Effector CD4-positive, alpha-beta T cell (primary cell): ENCODE measurements around the gene ZSWIM3.
A peak's percentile ranks its signal among the peaks of the same experiment; 100 is the strongest.
"Not testable (repeated sequence)": the region's sequence is repeated elsewhere in the genome, so short reads cannot be mapped to it uniquely, and the experiment has no call there.

Source experiments
- DNase-seq: peaks from one replicate; pipeline ENCODE4 v3.0.0-alpha.2; 2020

ZSWIM3 gene

DNA sequence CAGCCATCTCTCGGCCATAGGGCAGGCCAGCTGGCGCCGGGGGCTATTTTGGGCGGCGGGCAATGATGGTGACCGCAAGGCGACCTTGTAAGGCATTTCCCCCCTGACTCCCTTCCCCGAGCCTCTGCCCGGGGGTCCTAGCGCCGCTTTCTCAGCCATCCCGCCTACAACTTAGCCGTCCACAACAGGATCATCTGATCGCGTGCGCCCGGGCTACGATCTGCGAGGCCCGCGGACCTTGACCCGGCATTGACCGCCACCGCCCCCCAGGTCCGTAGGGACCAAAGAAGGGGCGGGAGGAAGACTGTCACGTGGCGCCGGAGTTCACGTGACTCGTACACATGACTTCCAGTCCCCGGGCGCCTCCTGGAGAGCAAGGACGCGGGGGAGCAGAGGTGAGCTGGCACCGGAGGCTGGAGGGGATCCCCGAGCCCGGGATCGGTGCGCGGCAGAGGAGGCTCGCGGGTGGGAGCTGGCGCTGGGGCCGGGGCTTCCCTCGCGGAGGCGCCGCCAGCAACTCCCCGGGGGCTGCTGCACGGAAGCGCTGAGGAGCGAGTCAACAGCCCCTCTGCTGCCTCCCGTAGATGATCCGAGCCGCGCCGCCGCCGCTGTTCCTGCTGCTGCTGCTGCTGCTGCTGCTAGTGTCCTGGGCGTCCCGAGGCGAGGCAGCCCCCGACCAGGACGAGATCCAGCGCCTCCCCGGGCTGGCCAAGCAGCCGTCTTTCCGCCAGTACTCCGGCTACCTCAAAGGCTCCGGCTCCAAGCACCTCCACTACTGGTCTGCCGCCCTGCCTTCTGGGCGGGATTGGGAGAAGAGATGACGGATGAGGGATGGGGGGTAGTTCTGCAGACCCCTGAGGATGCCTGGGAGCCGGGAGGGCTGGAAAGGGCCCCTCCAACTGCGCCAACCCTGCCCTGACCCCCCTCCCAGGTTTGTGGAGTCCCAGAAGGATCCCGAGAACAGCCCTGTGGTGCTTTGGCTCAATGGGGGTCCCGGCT, 33.9 kb downstream of the ZSWIM3 start, which contains the start of the genes CTSA and NEURL2:
TSS of gene CTSA (plus strand) at position 351 of the 999 bp plus-strand sequence. CDS start at position 585, 234 bp downstream.
TSS of gene NEURL2 (minus strand) at position 224 of the 999 bp plus-strand sequence. CDS start at position 7, 217 bp downstream.
- DNase-seq: peak; percentile 81

DNA sequence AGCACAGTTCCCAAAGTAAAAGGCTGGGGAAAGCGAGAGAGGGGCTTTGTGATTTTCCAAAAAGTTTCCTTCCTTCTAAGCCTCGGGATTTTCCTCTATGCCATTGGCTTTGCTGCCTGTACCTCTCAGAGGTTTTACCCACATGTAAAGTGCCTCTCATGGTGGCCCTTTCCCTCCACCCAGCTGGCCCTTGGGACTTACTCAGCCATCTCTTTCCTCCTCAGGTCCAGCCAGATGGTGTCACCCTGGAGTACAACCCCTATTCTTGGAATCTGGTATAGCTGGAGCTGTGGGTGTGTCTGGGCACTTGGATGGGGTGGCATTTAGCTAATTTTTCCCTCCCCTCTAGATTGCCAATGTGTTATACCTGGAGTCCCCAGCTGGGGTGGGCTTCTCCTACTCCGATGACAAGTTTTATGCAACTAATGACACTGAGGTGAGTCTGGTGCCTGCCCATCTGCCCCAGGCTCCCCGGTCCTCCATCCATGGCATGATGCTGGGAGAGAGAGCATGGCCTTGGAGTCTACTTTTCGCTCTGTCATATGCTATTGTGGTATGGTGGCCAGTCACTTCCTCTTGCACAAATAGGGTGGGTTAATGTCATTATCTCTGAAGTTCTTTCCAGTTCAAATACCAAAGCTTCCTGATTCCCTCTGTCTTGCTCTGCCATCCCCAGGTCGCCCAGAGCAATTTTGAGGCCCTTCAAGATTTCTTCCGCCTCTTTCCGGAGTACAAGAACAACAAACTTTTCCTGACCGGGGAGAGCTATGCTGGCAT, 34.8 kb downstream of the ZSWIM3 start:
- no peak for DNase-seq

DNA sequence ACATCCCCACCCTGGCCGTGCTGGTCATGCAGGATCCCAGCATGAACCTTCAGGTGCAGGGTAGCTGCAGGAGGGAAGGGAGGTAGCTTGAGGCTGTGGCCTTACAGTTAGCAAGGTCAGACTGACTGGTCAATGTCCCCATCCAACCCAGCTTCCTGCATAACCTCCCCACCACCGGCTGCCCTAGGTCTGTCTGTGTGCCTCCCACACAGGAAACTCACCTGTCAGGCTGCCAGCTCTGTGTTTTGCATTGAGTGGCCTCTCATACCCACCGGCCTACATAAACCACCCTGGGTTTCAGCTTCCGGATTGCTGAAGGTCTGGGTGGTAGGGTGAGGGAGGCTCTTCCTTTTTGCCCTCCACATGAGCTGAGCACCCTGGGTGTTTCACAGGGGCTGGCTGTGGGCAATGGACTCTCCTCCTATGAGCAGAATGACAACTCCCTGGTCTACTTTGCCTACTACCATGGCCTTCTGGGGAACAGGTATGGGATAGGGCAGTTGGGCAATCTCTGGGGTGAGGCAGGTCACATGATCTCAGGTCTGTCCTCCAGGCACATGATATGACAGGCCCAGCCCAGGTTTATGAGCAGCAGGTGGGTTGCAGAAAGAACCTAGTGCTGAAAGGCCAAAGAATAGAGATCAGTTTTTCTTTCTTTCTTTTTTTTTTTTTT, 35.5 kb downstream of the ZSWIM3 start:
- DNase-seq: no peak

DNA sequence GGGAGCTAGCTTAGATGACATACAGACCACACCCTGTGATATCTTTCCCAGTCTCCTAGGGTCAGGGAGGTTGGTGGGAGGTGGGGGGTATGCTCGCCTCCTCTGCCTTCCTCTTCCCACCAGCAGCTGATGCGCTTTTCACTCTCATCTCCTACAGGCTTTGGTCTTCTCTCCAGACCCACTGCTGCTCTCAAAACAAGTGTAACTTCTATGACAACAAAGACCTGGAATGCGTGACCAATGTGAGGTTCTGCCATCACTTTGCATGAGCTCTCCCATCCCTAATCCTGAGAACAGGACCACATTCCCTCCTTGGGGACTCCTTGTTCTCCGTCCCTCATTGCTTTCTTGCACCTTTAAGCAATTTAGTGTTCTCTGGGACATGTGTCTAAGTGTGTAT, 36.4 kb downstream of the ZSWIM3 start:
- no peak for DNase-seq

DNA sequence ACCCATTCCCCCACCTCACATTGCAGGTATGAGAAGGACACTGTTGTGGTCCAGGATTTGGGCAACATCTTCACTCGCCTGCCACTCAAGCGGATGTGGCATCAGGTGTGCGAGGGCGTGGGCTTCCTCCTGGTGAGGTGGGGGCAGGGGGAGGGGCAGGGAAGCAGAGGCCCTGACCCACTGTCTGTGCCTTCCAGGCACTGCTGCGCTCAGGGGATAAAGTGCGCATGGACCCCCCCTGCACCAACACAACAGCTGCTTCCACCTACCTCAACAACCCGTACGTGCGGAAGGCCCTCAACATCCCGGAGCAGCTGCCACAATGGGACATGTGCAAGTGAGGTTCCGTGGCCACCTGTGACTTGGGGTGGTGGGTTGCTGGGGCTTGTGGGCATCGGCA, 37.4 kb downstream of the ZSWIM3 start:
- no peak for DNase-seq

DNA sequence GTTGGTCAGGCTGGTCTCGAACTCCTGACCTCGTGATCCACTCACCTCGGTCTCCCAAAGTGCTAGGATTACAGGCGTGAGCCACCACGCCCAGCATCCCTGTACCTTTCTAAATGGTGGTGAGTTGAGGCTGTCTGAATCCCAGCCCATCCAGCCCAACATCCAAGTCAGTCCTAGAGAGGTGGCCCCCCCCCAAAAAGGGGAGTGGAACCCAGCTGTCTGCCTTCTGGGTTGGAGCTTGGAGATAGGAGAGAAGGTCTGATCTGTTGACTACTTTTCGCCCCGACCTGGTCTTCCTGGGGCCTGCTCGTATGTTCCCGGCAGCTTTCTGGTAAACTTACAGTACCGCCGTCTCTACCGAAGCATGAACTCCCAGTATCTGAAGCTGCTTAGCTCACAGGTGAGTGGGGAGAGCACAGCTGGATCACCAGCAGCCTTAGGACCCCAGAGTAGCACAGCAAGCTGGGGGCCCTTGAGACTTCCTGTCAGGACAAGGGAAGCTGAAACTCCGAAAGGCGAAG, 39.3 kb downstream of the ZSWIM3 start:
- no peak for DNase-seq

DNA sequence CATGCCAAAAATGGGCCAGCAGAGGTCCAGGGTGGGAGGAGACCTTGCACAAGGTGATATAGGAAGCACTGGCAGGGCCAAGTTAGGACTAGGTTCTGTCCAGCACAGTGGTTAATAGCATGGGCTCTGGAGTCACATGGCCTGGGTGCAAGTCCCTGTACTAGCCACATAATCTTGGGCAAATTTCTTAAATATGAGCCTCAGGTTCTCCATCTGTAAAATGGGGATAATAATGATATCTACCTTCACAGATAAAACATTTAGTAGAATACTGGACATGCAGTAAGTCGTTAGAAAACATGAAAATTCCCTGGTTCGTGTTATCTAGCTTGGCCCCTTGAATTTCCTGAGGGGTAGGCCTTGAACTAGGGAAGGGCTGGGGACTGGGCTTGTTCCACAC, 39.9 kb downstream of the ZSWIM3 start:
- no peak for DNase-seq

DNA sequence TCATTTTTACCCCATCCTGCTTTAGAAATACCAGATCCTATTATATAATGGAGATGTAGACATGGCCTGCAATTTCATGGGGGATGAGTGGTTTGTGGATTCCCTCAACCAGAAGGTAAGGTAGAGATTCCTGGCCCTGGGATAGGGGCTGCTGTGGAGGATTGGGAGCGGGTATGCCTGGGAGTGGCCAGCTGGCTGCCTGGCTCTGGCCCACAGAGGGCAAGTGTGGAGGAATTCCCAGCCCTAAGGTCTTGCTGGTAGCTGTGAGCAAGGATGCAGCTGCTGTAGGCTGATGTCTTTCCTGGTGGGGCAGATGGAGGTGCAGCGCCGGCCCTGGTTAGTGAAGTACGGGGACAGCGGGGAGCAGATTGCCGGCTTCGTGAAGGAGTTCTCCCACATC, 40.3 kb downstream of the ZSWIM3 start:
- DNase-seq: no peak

DNA sequence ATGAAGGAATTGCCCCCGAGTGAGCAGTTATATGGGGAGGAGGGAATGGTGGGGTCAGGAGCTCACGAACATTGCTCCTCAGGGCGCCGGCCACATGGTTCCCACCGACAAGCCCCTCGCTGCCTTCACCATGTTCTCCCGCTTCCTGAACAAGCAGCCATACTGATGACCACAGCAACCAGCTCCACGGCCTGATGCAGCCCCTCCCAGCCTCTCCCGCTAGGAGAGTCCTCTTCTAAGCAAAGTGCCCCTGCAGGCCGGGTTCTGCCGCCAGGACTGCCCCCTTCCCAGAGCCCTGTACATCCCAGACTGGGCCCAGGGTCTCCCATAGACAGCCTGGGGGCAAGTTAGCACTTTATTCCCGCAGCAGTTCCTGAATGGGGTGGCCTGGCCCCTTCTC, 40.9 kb downstream of the ZSWIM3 start:
- no peak for DNase-seq

DNA sequence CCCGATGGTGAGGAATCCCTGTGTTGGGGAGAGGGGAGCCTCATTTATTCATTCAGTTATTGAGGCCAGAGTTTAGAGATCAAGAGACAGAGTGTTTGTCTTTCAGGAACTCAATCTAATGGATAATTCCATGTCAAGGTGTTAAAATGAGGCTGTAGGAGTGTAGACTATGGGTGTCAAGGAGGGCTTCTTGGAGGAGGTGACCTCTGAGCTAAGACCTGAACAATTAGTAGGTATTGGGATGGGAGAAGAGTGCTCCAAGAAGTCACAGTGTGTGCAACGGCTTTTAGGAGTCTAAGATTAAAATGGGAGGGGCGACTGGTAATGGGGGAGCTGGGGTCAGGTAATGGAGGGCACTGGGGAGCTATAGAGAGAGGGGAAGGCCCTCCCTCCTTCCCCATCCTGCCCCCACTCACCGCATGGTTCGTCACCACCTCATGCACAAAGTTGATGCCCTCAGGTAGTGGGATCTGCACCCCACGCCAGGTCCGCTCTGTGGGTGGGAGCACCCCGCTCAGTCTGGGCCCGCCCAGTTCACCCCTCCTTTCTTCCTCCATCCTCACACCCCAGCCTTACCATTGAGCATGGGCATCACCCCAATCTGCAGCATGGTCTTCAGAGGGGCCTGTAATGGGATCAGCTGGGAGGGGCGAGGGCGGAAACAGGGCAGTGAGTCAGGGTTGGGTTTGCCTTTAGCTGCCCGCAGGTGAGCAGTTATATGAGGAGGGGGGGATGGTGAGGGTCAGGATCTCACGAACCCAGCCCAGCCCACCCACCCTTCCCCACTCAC, 41.8 kb downstream of the ZSWIM3 start:
- DNase-seq: no peak

DNA sequence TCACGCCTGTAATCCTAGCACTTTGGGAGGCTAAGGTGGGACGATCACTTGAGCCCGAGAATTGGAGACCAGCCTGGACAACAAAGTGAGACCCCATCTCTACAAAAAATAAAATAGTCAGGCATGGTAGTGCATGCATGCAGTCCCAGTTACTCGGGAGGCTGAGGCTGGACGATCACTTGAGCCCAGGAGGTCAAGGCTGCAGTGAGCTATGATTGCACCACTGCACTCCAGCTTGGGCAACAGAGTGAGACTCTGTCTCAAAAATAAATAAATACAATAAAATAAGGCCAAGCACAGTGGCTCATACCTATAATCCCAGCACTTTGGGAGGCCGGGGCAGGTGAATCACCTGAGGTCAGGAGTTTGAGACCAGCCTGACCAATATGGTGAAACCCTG, 43.9 kb downstream of the ZSWIM3 start:
- DNase-seq: not testable (repeated sequence)

DNA sequence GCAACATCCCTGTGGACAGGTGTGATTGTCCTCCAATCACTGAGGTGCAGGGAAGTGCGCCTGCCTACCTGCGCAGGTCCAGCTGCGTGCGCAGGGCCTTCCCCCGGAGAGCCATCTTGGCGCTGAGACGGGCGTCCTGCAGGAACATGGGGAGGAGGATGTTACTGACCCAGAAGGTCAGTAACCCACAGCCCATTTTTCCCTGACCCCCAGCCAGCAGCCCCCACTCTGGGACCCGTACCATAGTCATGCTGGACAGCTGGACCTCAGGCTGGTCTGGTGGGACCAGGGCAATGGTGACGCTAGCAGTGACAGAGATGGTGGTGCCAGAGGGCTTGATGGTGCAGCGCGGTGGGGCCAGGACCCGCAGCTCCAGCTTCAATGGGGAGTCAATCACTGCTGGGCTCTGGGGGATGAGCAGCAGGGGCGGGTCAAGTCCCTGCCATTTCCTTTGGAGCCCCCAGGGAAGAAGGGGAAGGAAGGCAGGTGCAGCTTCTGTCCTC, 44.8 kb downstream of the ZSWIM3 start:
- no peak for DNase-seq

DNA sequence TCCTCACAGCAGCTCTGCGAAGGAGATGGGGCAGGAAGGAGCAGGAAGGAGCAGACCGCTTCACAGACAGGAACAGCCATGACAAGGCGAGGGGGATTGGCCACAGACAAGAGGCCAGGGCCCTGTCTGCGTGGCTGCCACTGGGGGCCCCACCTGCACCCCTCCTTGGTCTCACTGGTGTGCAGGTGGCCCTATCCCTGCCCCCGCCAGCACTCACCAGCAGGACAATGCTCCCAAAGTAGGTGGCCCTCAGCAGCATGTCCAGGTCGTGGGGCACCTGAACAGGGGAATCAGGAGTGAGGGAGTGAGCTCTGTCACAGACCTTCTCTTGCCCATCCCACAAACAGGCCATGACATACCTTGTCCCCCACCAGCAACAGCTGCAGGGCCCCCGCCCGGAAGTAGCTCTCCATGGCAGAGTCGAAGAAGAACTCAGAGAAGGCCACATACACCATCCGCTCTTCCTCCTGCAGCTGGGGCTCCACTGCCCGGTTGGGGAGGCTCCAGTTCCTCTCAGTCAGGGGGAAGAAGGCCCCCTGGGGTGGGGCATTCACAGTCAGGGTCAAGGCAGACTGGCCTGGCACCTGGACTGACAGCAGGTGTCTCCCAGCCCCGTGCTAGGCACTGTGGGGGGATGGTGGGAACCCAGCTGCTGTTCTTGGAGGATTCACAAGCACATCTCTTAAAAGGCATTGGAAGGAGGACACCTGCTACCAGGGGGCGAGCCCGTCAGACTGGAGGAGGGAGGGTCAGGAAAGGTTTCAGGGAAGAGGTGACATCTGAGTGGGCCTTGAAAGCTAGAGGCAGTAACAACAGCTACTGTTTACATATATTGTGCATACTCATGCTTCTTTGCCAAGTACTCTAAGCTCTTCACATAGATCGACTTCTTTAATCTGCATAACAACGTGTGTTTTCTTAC, 47.4 kb downstream of the ZSWIM3 start:
- DNase-seq: no peak

DNA sequence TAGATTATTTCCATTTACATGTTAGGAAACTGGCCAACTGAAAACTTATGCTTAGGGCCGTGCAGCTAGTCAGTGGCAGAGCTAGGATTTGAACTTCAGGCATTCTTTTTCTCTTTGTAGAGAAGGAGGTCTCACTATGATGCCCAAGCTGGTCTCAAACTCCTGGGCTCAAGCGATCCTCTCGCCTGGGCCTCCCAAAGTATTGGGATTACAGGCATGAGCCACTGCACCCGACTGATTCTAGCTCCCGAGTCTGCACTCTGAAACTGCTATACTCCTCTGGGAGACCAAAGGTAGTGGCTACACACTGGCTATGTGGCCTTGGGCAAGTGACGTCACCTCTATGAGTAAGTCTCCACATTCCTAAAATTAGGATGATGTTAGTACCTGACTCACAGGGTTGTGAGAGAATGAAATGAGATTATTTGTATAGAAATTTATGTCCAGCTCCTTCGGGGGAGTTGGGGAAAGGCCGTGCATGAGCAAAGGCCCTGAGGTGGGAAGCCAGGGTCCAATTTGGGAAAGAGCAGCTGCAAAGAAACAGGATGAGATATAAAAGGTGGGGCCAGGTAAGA, 48.2 kb downstream of the ZSWIM3 start:
- no peak for DNase-seq

DNA sequence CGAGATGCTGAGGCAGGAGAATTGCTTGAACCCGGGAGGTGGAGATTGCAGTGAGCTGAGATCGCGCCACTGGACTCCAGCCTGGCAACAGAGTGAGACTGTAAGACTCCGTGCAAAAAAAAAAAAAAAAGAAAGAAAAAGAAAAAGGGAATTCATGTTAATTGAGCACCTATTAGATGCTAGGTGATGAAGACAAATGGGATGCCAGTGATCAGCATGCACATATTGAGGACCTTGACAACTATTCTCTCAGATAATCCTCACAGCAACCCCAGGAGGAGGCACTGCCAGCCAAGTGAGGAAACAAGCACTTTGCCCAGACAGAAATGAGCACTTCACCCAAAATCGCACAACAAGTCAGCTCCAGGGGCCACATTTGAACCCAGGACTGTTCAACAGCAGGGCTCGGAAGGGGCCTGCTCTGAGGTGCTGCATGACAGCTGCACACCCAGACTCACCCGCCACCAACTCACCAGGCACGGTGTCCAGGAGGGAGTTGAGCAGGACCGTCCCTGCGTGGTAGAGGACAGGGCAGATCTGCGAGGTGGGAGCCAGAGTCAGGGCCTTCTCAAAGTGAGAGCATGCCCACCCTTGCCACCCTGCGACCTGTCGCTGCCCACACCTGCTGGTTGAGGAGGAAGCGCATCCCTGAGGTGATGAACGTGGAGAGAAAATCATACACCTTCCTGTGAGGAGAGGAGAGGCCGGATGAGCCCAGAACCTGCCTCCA, 50.0 kb downstream of the ZSWIM3 start:
- no peak for DNase-seq

DNA sequence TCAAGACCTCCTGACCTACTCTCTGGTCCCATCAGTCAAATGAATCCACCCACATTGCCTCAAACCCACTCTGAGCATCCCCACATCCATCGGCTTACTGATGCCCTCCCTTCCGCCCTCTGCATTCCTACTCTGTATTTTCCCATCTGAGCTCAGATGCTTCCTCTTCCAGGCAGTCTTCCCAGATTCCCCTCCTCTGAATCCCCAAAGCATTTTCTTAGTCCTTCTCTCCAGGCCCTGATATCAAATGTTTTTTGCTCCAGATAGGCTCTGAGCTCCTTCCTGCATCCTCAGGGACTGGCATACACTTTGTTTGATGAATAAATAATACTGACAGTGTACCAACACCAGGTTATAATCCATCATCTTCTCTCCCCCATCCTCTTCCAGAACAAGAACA, 50.7 kb downstream of the ZSWIM3 start:
- DNase-seq: no peak

DNA sequence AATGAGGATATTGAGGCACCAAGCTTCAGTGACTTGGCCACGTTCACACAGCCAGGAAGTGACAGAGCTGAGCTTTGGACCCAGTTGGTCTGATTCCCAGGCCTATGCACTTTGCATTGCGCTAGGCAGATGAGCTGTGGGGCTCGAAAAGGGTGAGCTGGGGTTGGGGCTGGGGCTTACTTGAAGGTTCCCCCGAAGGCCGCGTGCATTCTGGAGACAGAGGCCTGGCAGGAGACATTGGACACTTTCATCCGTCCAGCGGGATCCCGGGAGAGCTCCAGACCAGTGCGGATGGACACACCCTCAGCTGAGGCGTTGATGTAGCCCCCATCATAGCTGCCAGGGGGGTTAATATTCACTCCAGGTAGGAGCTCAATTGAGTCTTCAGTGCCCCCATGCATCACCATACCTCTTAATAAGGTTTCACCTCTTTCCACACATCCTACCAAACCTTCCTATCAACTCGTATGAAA, 52.0 kb downstream of the ZSWIM3 start:
- no peak for DNase-seq

DNA sequence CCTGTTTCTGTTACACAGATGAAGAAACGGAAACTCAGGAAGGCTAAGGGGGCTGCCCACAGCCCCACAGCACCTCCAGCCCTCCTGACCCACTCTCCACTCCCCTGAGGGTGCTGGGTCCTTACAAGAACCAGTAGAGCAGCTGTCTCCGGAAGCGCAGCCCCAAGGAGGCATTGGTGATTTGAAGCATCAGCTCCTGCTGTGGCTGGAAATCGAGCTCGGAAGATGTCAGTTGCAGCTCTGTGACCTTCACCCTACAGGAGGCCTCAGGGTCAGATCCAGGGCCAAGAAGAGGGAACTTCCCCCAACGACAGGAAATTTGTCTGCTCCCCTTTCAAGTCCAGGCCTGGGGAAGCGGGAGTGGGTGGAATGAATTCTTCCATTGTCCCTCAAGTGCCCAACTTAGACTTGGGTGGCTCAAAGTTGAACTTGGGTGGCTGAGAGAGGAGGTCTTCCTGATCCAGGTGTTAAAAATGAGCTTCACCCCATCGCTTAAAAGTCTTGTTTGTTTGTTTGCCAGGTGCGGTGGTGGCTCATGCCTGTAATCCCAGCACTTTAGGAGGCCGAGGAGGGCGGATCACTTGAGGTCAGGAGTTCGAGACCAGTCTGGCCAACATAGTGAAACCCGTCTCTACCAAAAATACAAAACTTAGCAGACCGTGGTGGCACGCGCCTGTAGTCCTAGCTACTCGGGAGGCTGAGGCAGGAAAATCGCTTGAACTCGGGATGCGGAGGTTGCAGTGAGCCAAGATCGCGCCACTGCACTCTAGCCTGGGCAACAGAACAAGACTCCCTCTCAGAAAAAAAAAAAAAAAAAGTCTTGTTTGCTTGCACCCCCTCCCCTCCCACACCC, 52.6 kb downstream of the ZSWIM3 start:
- no peak for DNase-seq
